H9 (cell line): ENCODE results near the gene DLG1. TPM values are rescaled to one million over a fixed set of nuclear protein-coding genes. Genes with fewer than 3 reads are reported as not detected.

ENCODE experiments used
- DNase-seq: peaks from one replicate; pipeline ENCODE4 v3.0.0-alpha.2; 2017
- H2AFZ ChIP-seq: one replicate; pipeline ENCODE4 v1.6.1; 2013; ENCODE audit warnings: mild to moderate bottlenecking, low read length, control low read depth, moderate library complexity
- H2AK5ac ChIP-seq: 2 replicates; pipeline ENCODE4 v1.6.1; 2013; ENCODE audit warnings: low read length, control low read depth, mixed read lengths; ENCODE audit not compliant: insufficient read length
- H2BK120ac ChIP-seq: one replicate; pipeline ENCODE4 v1.6.1; 2013; ENCODE audit warnings: low read depth, mild to moderate bottlenecking, low read length, control low read depth, inconsistent platforms; ENCODE audit not compliant: poor library complexity, severe bottlenecking
- H2BK12ac ChIP-seq: 2 replicates; pipeline ENCODE4 v1.6.1; 2013; ENCODE audit warnings: low read length, control low read depth, mixed read lengths, low read depth; ENCODE audit not compliant: insufficient read length
- H2BK15ac ChIP-seq: 2 replicates; pipeline ENCODE4 v1.6.1; 2013; ENCODE audit warnings: low read depth, low read length, control low read depth
- H2BK20ac ChIP-seq: one replicate; pipeline ENCODE4 v1.6.1; 2013; ENCODE audit warnings: low read depth, mild to moderate bottlenecking, low read length, control low read depth, inconsistent platforms; ENCODE audit not compliant: poor library complexity, severe bottlenecking
- H2BK5ac ChIP-seq: 2 replicates; pipeline ENCODE4 v1.6.1; 2013; ENCODE audit warnings: low read length, control low read depth, mixed read lengths; ENCODE audit not compliant: insufficient read length
- H3K14ac ChIP-seq: 2 replicates; pipeline ENCODE4 v1.6.1; 2013; ENCODE audit warnings: low read length, control low read depth; ENCODE audit not compliant: insufficient read depth
- H3K18ac ChIP-seq: 2 replicates; pipeline ENCODE4 v1.6.1; 2013; ENCODE audit warnings: low read depth, mild to moderate bottlenecking, mixed read lengths, low read length, control low read depth; ENCODE audit not compliant: insufficient read length
- H3K23ac ChIP-seq: 2 replicates; pipeline ENCODE4 v1.6.1; 2013; ENCODE audit warnings: low read length, control low read depth, mixed read lengths, low read depth; ENCODE audit not compliant: insufficient read length
- H3K23me2 ChIP-seq: 2 replicates; pipeline ENCODE4 v1.6.1; 2013; ENCODE audit warnings: low read depth, mild to moderate bottlenecking, mixed read lengths, low read length, control low read depth; ENCODE audit not compliant: insufficient read length, poor library complexity, severe bottlenecking
- H3K27ac ChIP-seq: 2 replicates; pipeline ENCODE4 v1.5.1; 2013; ENCODE audit warnings: low read length, control low read depth, mixed read lengths, low read depth; ENCODE audit not compliant: insufficient read length
- H3K27me3 ChIP-seq: 2 replicates; pipeline ENCODE4 v1.6.1; 2013; ENCODE audit warnings: low read length, control low read depth, inconsistent platforms; ENCODE audit not compliant: insufficient read depth
- H3K4ac ChIP-seq: 2 replicates; pipeline ENCODE4 v1.6.1; 2013; ENCODE audit warnings: low read depth, mild to moderate bottlenecking, control low read depth, inconsistent platforms, low read length, moderate library complexity
- H3K4me1 ChIP-seq: 2 replicates; pipeline ENCODE4 v1.6.1; 2013; ENCODE audit warnings: low read length, control low read depth, inconsistent platforms; ENCODE audit not compliant: insufficient read depth
- H3K4me2 ChIP-seq: 2 replicates; pipeline ENCODE4 v1.6.1; 2013; ENCODE audit warnings: low read length, control low read depth, mixed read lengths; ENCODE audit not compliant: insufficient read length, insufficient read depth
- H3K56ac ChIP-seq: 2 replicates; pipeline ENCODE4 v1.6.1; 2013; ENCODE audit warnings: low read depth, mild to moderate bottlenecking, mixed read lengths, low read length, control low read depth; ENCODE audit not compliant: insufficient read length
- H3K79me1 ChIP-seq: 2 replicates; pipeline ENCODE4 v1.6.1; 2013; ENCODE audit warnings: low read depth, mild to moderate bottlenecking, moderate library complexity, low read length, control low read depth, inconsistent platforms; ENCODE audit not compliant: insufficient read depth, poor library complexity, severe bottlenecking
- H3K79me2 ChIP-seq: 2 replicates; pipeline ENCODE4 v1.6.1; 2013; ENCODE audit warnings: low read length, control low read depth, inconsistent platforms; ENCODE audit not compliant: insufficient read depth
- H3K9ac ChIP-seq: 2 replicates; pipeline ENCODE4 v1.6.1; 2013; ENCODE audit warnings: low read length, control low read depth, mixed read lengths; ENCODE audit not compliant: insufficient read length; ENCODE audit errors: extremely low read depth
- H3K9me3 ChIP-seq: one replicate; pipeline ENCODE4 v1.6.1; 2013; ENCODE audit warnings: low read depth, low read length, inconsistent platforms; ENCODE audit not compliant: control insufficient read depth
- H3T11ph ChIP-seq: one replicate; pipeline ENCODE4 v1.6.1; 2013; ENCODE audit warnings: mild to moderate bottlenecking, low read length, control low read depth, inconsistent platforms
- H4K20me1 ChIP-seq: one replicate; pipeline ENCODE4 v1.6.1; 2013; ENCODE audit not compliant: control insufficient read depth, insufficient read length, insufficient read depth
- H4K5ac ChIP-seq: 2 replicates; pipeline ENCODE4 v1.6.1; 2013; ENCODE audit warnings: low read depth, mild to moderate bottlenecking, mixed read lengths, low read length, control low read depth; ENCODE audit not compliant: insufficient read length
- H4K8ac ChIP-seq: replicated peaks from 2 replicates; pipeline ENCODE4 v1.6.1; 2013; ENCODE audit warnings: low read length, control low read depth, mixed read lengths, low read depth; ENCODE audit not compliant: insufficient read length
- H4K91ac ChIP-seq: 2 replicates; pipeline ENCODE4 v1.6.1; 2013; ENCODE audit warnings: low read depth, mild to moderate bottlenecking, moderate library complexity, mixed read lengths, low read length, control low read depth; ENCODE audit not compliant: insufficient read length
- H3K27ac Mint-ChIP-seq, 3 experiments: 2 replicates in 2 of 3; 3 replicates in 1 of 3; pipeline ENCODE4 v1.8.0; 2020 to 2021; ENCODE audit warnings: mixed read lengths in 3 of 3, mild to moderate bottlenecking in 1 of 3, moderate library complexity in 1 of 3
- H3K27me3 Mint-ChIP-seq: 2 replicates; pipeline ENCODE4 v1.8.0; 2021; ENCODE audit warnings: low read depth, mild to moderate bottlenecking, moderate library complexity, mixed read lengths
- H3K36me3 Mint-ChIP-seq, 3 experiments: 2 replicates in 2 of 3; 3 replicates in 1 of 3; pipeline ENCODE4 v1.8.0; 2020 to 2021; ENCODE audit warnings: low read depth in 3 of 3, mixed read lengths in 3 of 3; ENCODE audit not compliant: insufficient read depth in 1 of 3
- H3K4me1 Mint-ChIP-seq, 2 experiments: 2 replicates each; pipeline ENCODE4 v1.8.0; 2020; ENCODE audit warnings: mixed read lengths in 2 of 2
- H3K4me3 Mint-ChIP-seq, 2 experiments: 2 replicates in 1 of 2; 3 replicates in 1 of 2; pipeline ENCODE4 v1.8.0; 2020 to 2021; ENCODE audit warnings: mild to moderate bottlenecking in 2 of 2, mixed read lengths in 2 of 2, moderate library complexity in 1 of 2
- H3K9me3 Mint-ChIP-seq, 2 experiments: 2 replicates in 1 of 2; 3 replicates in 1 of 2; pipeline ENCODE4 v1.8.0; 2020; ENCODE audit warnings: mild to moderate bottlenecking in 2 of 2, mixed read lengths in 2 of 2, moderate library complexity in 1 of 2
- WGBS: extraction: QIAGEN DNeasy Blood & Tissue Kit; methylation state at CpG from one replicate; pipeline ENCODE4 v1.1.7; 2013; ENCODE audit warnings: missing lambda C conversion rate, low lambda C conversion rate, mixed read lengths; ENCODE audit not compliant: insufficient read length; ENCODE audit errors: extremely low coverage; 5-methylcytosine and 5-hydroxymethylcytosine counted together
- total RNA-seq: library from RNA; stranded (reverse); gene quantifications from 2 replicates; pipeline ENCODE4 v1.2.1, GENCODE V29; 2021
- TF ChIP-seq, protein P1 (sequence below): fragments of 200-600 bp; sonication (generic); conservative IDR thresholded peaks from 3 replicates; pipeline ENCODE4 v1.8.0; 2021; ENCODE audit warnings: antibody characterized with exemption, mild to moderate bottlenecking

DLG1 gene
- total RNA-seq, 1 experiment from 2014 or later, result 84.1 TPM

DNA sequence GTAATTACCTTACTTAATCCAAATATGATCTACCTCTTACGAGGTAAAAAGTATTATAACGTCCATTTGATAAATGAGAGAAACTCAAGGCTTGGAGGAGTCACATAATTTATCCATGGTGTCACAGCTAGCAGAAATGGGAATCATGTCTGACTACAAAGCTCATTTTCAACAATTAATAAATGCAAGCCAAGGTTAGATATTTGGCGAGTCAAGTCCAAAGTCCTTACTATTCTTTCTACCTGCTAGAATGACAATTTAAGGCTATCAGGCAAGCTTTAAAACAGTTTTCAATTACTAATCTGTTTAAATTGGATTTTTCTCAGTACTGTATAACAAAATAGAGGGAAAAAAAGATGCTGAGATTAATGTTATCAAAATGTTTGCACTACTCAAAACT, 68.6 kb downstream of the DLG1 start:
- H3K14ac ChIP-seq, result no peak overlapping the region
- H3K18ac ChIP-seq, result no peak overlapping the region
- H2BK20ac ChIP-seq, result no peak overlapping the region
- no peak overlapping the region for H3K4ac ChIP-seq
- no peak overlapping the region for H2BK12ac ChIP-seq
- H3K4me1 ChIP-seq, result no peaks in the 10 kb centered on the region
- H3K4me2 ChIP-seq, result no peak overlapping the region
- TF ChIP-seq, protein P1, sequence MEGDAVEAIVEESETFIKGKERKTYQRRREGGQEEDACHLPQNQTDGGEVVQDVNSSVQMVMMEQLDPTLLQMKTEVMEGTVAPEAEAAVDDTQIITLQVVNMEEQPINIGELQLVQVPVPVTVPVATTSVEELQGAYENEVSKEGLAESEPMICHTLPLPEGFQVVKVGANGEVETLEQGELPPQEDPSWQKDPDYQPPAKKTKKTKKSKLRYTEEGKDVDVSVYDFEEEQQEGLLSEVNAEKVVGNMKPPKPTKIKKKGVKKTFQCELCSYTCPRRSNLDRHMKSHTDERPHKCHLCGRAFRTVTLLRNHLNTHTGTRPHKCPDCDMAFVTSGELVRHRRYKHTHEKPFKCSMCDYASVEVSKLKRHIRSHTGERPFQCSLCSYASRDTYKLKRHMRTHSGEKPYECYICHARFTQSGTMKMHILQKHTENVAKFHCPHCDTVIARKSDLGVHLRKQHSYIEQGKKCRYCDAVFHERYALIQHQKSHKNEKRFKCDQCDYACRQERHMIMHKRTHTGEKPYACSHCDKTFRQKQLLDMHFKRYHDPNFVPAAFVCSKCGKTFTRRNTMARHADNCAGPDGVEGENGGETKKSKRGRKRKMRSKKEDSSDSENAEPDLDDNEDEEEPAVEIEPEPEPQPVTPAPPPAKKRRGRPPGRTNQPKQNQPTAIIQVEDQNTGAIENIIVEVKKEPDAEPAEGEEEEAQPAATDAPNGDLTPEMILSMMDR, result no peak
- no peak overlapping the region for H2AK5ac ChIP-seq
- no peak overlapping the region for H4K91ac ChIP-seq
- no peak overlapping the region for H3K23ac ChIP-seq
- Mint-ChIP-seq H3K27me3 (no peaks in the 10 kb centered on the region), H3K4me1 (peaks cover 18 to 21% of the 10 kb centered on the region in 2 experiments), H3K9me3 (no peaks in the 10 kb centered on the region), H3K36me3 (peaks cover 0 to 2% (median 0%) of the 10 kb centered on the region in 3 experiments; a peak in 1 of 7 replicates), H3K27ac (no peak overlapping the region), H3K4me3 (no peak overlapping the region)
- WGBS, result no CpG with 5 or more reads among the region's 3 CpGs
- no peak overlapping the region for H2BK5ac ChIP-seq
- H3K79me1 ChIP-seq, result peaks cover 5% of the 10 kb centered on the region
- H4K5ac ChIP-seq, result no peak overlapping the region
- no peak overlapping the region for H3T11ph ChIP-seq
- H2BK15ac ChIP-seq, result no peak overlapping the region
- no peaks in the 10 kb centered on the region; the same call in 1 of the 2 replicates for H3K79me2 ChIP-seq
- no peak overlapping the region for H2AFZ ChIP-seq
- H3K27ac ChIP-seq, result no peak overlapping the region
- H4K8ac ChIP-seq, result no peak overlapping the region
- no peaks in the 10 kb centered on the region for H3K9me3 ChIP-seq
- no peaks in the 10 kb centered on the region for H4K20me1 ChIP-seq
- no peak overlapping the region for H2BK120ac ChIP-seq
- H3K27me3 ChIP-seq, result no peaks in the 10 kb centered on the region
- no peak overlapping the region for H3K9ac ChIP-seq
- no peak for DNase-seq
- H3K23me2 ChIP-seq, result no peaks in the 10 kb centered on the region
- no peak overlapping the region for H3K56ac ChIP-seq
